Neural progenitor cell (in vitro differentiated cells): Measurements from ENCODE around the gene ABHD4.

Source experiments
- EZH2 ChIP-seq: fragments of 200-600 bp; sonication (generic); IDR thresholded peaks from 2 replicates; pipeline ENCODE4 v1.6.1; 2017; ENCODE audit warnings: antibody characterized with exemption, mild to moderate bottlenecking, moderate library complexity
- TF ChIP-seq, protein P1 (sequence below): fragments of 200-600 bp; sonication (generic); IDR thresholded peaks from 2 replicates; pipeline ENCODE4 v1.5.1; 2017; ENCODE audit warnings: antibody characterized with exemption, mild to moderate bottlenecking

GRCh38 chr14:22551605-22551997 is 46.5 kb upstream of the ABHD4 start:
- TF ChIP-seq, protein P1, sequence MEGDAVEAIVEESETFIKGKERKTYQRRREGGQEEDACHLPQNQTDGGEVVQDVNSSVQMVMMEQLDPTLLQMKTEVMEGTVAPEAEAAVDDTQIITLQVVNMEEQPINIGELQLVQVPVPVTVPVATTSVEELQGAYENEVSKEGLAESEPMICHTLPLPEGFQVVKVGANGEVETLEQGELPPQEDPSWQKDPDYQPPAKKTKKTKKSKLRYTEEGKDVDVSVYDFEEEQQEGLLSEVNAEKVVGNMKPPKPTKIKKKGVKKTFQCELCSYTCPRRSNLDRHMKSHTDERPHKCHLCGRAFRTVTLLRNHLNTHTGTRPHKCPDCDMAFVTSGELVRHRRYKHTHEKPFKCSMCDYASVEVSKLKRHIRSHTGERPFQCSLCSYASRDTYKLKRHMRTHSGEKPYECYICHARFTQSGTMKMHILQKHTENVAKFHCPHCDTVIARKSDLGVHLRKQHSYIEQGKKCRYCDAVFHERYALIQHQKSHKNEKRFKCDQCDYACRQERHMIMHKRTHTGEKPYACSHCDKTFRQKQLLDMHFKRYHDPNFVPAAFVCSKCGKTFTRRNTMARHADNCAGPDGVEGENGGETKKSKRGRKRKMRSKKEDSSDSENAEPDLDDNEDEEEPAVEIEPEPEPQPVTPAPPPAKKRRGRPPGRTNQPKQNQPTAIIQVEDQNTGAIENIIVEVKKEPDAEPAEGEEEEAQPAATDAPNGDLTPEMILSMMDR, result no peak
- no peak for TF ChIP-seq EZH2
